ENCODE data around the gene CCL4L2.
"Not testable (repeated sequence)": the region's sequence is repeated elsewhere in the genome, so short reads cannot be mapped to it uniquely, and the experiment has no call there.

CCL4L2 gene

GRCh38 chr17:36183001-36183971 lies 27.6 kb upstream of the CCL4L2 start:
- Histone ChIP-seq H3F3A (ENCODE audit: insufficient read depth, low read length) (no peaks in the 10 kb centered on the region), H3K27ac (ENCODE audit: low read depth, low read length, poor library complexity, severe bottlenecking) (no peak overlapping the region), H3K79me2 (ENCODE audit: insufficient read depth, low read length) (no peaks in the 10 kb centered on the region), H4K20me1 (ENCODE audit: insufficient read depth, low read length) (no peaks in the 10 kb centered on the region), H3K27me3 (ENCODE audit: insufficient read depth, low read length) (no peaks in the 10 kb centered on the region), H3K4me2 (ENCODE audit: low read length) (no peak overlapping the region), H3K36me3 (ENCODE audit: insufficient read depth, low read length) (no peaks in the 10 kb centered on the region), H3K9me2 (ENCODE audit: low read depth, low read length) (no peaks in the 10 kb centered on the region), H3K4me3 (ENCODE audit: low read depth, low read length, poor library complexity, severe bottlenecking) (no peak overlapping the region), H3K4me1 (ENCODE audit: insufficient read depth, low read length, severe bottlenecking) (peaks cover under 1% of the 10 kb centered on the region), H3K9ac (ENCODE audit: low read length) (no peak overlapping the region), H2AFZ (ENCODE audit: low read length) (no peak overlapping the region), H3K9me3 (ENCODE audit: low read length) (no peaks in the 10 kb centered on the region)
- no peak for TF ChIP-seq CTCF (IDR thresholded peaks at IDR 0.05; ENCODE audit: low read length)
- no peak for TF ChIP-seq EZH2 (IDR thresholded peaks at IDR 0.05; ENCODE audit: borderline replicate concordance, low read length)

- no peak overlapping the region for H3K27ac ChIP-seq (ENCODE audit: low read depth, low read length, poor library complexity, severe bottlenecking)
- no peaks in the 10 kb centered on the region for H3K27me3 ChIP-seq (ENCODE audit: insufficient read depth, low read length)
- H3K4me1 ChIP-seq (ENCODE audit: insufficient read depth, low read length, severe bottlenecking): peaks cover 7% of the 10 kb centered on the region
- H3F3A ChIP-seq (ENCODE audit: insufficient read depth, low read length): no peaks in the 10 kb centered on the region
- no peaks in the 10 kb centered on the region for H3K9me3 ChIP-seq (ENCODE audit: low read length)
- H3K4me2 ChIP-seq (ENCODE audit: low read length): no peak overlapping the region
- H2AFZ ChIP-seq (ENCODE audit: low read length): no peak overlapping the region
- no peak overlapping the region for H3K4me3 ChIP-seq (ENCODE audit: low read depth, low read length, poor library complexity, severe bottlenecking)
- no peaks in the 10 kb centered on the region for H3K79me2 ChIP-seq (ENCODE audit: insufficient read depth, low read length)
- H4K20me1 ChIP-seq (ENCODE audit: insufficient read depth, low read length): no peaks in the 10 kb centered on the region
- TF ChIP-seq CTCF (IDR thresholded peaks at IDR 0.05; ENCODE audit: low read length) (no peak), EZH2 (IDR thresholded peaks at IDR 0.05; ENCODE audit: borderline replicate concordance, low read length) (no peak)
- no peak overlapping the region for H3K9ac ChIP-seq (ENCODE audit: low read length)
- H3K9me2 ChIP-seq (ENCODE audit: low read depth, low read length): no peaks in the 10 kb centered on the region
- H3K36me3 ChIP-seq (ENCODE audit: insufficient read depth, low read length): no peaks in the 10 kb centered on the region
Measured at GRCh38 chr17:36184023-36184765, 26.7 kb upstream of the CCL4L2 start.

- no peaks in the 10 kb centered on the region for H3K36me3 ChIP-seq (ENCODE audit: insufficient read depth, low read length)
- TF ChIP-seq EZH2 (IDR thresholded peaks at IDR 0.05; ENCODE audit: borderline replicate concordance, low read length) (no peak), CTCF (IDR thresholded peaks at IDR 0.05; ENCODE audit: low read length) (no peak)
- H3K9me3 ChIP-seq (ENCODE audit: low read length): no peaks in the 10 kb centered on the region
- no peaks in the 10 kb centered on the region for H3K9me2 ChIP-seq (ENCODE audit: low read depth, low read length)
- H3K27ac ChIP-seq (ENCODE audit: low read depth, low read length, poor library complexity, severe bottlenecking): no peak overlapping the region
- H3K27me3 ChIP-seq (ENCODE audit: insufficient read depth, low read length): no peaks in the 10 kb centered on the region
- no peak overlapping the region for H3K4me3 ChIP-seq (ENCODE audit: low read depth, low read length, poor library complexity, severe bottlenecking)
- no peak overlapping the region for H2AFZ ChIP-seq (ENCODE audit: low read length)
- no peak overlapping the region for H3K9ac ChIP-seq (ENCODE audit: low read length)
- H3F3A ChIP-seq (ENCODE audit: insufficient read depth, low read length): no peaks in the 10 kb centered on the region
- H3K4me1 ChIP-seq (ENCODE audit: insufficient read depth, low read length, severe bottlenecking): peaks cover 7% of the 10 kb centered on the region
- H4K20me1 ChIP-seq (ENCODE audit: insufficient read depth, low read length): no peaks in the 10 kb centered on the region
- no peak overlapping the region for H3K4me2 ChIP-seq (ENCODE audit: low read length)
- no peaks in the 10 kb centered on the region for H3K79me2 ChIP-seq (ENCODE audit: insufficient read depth, low read length)
Measured at GRCh38 chr17:36185416-36185815, 25.4 kb upstream of the CCL4L2 start.

GRCh38 chr17:36186810-36187763 lies 23.8 kb upstream of the CCL4L2 start:
- H3K9me3 ChIP-seq (ENCODE audit: low read length); H3K36me3 ChIP-seq (ENCODE audit: insufficient read depth, low read length); H3K27me3 ChIP-seq (ENCODE audit: insufficient read depth, low read length); H3K4me3 ChIP-seq (ENCODE audit: low read depth, low read length, poor library complexity, severe bottlenecking); H3K4me2 ChIP-seq (ENCODE audit: low read length); H3K9me2 ChIP-seq (ENCODE audit: low read depth, low read length); H3K27ac ChIP-seq (ENCODE audit: low read depth, low read length, poor library complexity, severe bottlenecking); H2AFZ ChIP-seq (ENCODE audit: low read length); H3K79me2 ChIP-seq (ENCODE audit: insufficient read depth, low read length); H3F3A ChIP-seq (ENCODE audit: insufficient read depth, low read length); H4K20me1 ChIP-seq (ENCODE audit: insufficient read depth, low read length); H3K9ac ChIP-seq (ENCODE audit: low read length); H3K4me1 ChIP-seq (ENCODE audit: insufficient read depth, low read length, severe bottlenecking): not testable (repeated sequence)
